Measurements from ENCODE around the gene SDHAF1. TPM values are rescaled to one million over a fixed set of nuclear protein-coding genes. Genes with fewer than 3 reads are reported as not detected.

SDHAF1 gene
- total and polyA plus RNA-seq, 10 donors, result 14.6 to 35.6 (median 24.9) TPM

DNA sequence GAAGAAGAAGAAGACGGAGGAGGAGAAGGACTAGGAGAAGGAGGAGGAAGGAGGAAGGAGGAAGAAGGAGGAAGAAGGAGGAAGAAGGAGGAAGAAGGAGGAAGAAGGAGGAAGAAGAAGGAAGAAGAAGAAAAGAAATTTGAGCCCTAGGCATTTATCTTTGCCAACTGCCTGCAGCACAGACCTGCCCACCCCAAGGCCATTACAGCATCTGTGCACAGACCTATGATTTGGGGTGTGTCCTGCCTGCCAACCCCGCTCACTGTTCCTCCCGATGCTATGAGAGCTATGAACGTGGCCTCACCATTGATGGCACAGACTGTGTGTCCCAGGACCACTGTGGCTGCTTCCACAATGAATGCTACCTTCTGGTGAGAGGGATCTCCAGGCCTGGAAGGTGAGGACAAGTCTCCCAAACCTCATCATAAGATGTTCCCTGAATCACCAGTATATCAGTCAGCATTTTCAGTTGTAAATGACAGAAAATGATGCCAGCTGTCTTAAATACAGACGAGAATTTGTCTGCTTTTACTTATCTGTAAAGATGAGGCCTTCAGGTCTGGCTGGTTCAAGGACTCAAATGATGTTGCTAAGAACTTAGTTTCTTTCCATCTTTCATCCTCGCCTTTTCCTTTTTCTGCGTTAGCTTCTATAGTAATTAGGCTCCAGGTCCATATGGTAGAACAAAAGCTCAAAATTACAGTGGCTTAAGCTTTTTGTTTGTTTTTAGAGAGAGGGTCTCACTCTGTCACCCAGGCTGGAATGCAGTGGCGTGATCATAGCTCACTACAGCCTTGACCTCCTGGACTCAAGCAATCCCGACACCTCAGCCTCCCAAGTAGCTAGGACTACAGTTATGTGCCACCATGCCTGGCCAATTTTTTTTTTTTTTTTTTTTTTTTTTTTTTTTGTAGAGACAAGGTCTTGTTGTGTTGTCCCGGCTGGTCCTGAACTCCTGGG, 3.9 kb upstream of the SDHAF1 start:
- no peak for DNase-seq
- no peak overlapping the region for H3K4me3 ChIP-seq
- peaks cover 0 to 30% (median 11%) of the 10 kb centered on the region in 7 donors for H3K27me3 ChIP-seq (replicated peaks in 1 of 7)
- H3K4me1 ChIP-seq, result peaks cover 5 to 39% (median 32%) of the 10 kb centered on the region in 6 donors
- no peak overlapping the region for H3K27ac ChIP-seq
- no peaks in the 10 kb centered on the region for H3K36me3 ChIP-seq
- intact Hi-C loops (cut with DNase I; ENCODE audit: low total_unique reads), result no loop called here
- peaks cover 0 to 7% (median 0%) of the 10 kb centered on the region in 8 donors for H3K9me3 ChIP-seq
- 80 to 88% (median 83%) methylated on average over 10 of the region's 10 CpGs for WGBS, 5 donors
- no peak for TF ChIP-seq POLR2AphosphoS5 (IDR thresholded peaks at IDR 0.05)
- TF ChIP-seq POLR2A (IDR thresholded peaks at IDR 0.05), result no peak
- TF ChIP-seq, protein P1, sequence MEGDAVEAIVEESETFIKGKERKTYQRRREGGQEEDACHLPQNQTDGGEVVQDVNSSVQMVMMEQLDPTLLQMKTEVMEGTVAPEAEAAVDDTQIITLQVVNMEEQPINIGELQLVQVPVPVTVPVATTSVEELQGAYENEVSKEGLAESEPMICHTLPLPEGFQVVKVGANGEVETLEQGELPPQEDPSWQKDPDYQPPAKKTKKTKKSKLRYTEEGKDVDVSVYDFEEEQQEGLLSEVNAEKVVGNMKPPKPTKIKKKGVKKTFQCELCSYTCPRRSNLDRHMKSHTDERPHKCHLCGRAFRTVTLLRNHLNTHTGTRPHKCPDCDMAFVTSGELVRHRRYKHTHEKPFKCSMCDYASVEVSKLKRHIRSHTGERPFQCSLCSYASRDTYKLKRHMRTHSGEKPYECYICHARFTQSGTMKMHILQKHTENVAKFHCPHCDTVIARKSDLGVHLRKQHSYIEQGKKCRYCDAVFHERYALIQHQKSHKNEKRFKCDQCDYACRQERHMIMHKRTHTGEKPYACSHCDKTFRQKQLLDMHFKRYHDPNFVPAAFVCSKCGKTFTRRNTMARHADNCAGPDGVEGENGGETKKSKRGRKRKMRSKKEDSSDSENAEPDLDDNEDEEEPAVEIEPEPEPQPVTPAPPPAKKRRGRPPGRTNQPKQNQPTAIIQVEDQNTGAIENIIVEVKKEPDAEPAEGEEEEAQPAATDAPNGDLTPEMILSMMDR (IDR thresholded peaks at IDR 0.05 in 8 of 11, conservative IDR thresholded peaks at IDR 0.05 in 3 of 11), result no peak

- Histone ChIP-seq H3K27ac (no peak overlapping the region), H3K4me1 (peaks cover 12 to 43% (median 35%) of the 10 kb centered on the region in 6 donors), H3K27me3 (replicated peaks in 1 of 7) (peaks cover 0 to 21% (median 6%) of the 10 kb centered on the region in 7 donors), H3K4me3 (no peak overlapping the region), H3K9me3 (peaks cover 0 to 7% (median 0%) of the 10 kb centered on the region in 8 donors), H3K36me3 (no peaks in the 10 kb centered on the region)
- 85 to 91% (median 88%) methylated on average over 7 of the region's 7 CpGs for WGBS, 5 donors
- TF ChIP-seq, protein P1 (IDR thresholded peaks at IDR 0.05 in 8 of 11, conservative IDR thresholded peaks at IDR 0.05 in 3 of 11), result no peak
- TF ChIP-seq POLR2AphosphoS5 (IDR thresholded peaks at IDR 0.05), result no peak
- no peak for TF ChIP-seq POLR2A (IDR thresholded peaks at IDR 0.05)
- DNase-seq, result no peak
- intact Hi-C loops (cut with DNase I; ENCODE audit: low total_unique reads), result no loop called here
These were observed 3.1 kb upstream of the SDHAF1 start for GRCh38 chr19:35991731-35992450.

- TF ChIP-seq, protein P1 (IDR thresholded peaks at IDR 0.05 in 8 of 11, conservative IDR thresholded peaks at IDR 0.05 in 3 of 11), result no peak
- TF ChIP-seq POLR2AphosphoS5 (IDR thresholded peaks at IDR 0.05) (no peak), POLR2A (IDR thresholded peaks at IDR 0.05) (no peak)
- WGBS, 5 donors, result 89 to 96% (median 92%) methylated on average over 8 of the region's 8 CpGs
- DNase-seq, result no peak
- intact Hi-C loops (cut with DNase I; ENCODE audit: low total_unique reads), result no loop called here
- peaks cover 16 to 44% (median 35%) of the 10 kb centered on the region in 6 donors for H3K4me1 ChIP-seq
- H3K27me3 ChIP-seq (replicated peaks in 1 of 7), result peaks cover 0 to 9% (median 0%) of the 10 kb centered on the region in 7 donors
- H3K27ac ChIP-seq, result no peak overlapping the region
- H3K9me3 ChIP-seq, result peaks cover 0 to 7% (median 0%) of the 10 kb centered on the region in 8 donors
- peaks cover 0 to 11% (median 4%) of the 10 kb centered on the region in 6 donors for H3K36me3 ChIP-seq
- no peak overlapping the region for H3K4me3 ChIP-seq
These were observed 1.9 kb upstream of the SDHAF1 start for GRCh38 chr19:35992907-35993765.

All from spleen (tissue), 11 donors.